Activated T-cell treated with anti-CD3 and anti-CD28 coated beads, Interleukin-2, amount 50 U/mL, for 72 hours (primary cell): ENCODE results near the gene BABAM2. TPM values are rescaled to one million over a fixed set of nuclear protein-coding genes. Genes with fewer than 3 reads are reported as not detected.

Source experiments
- ATAC-seq, 2 donors: fragments of 150-1000 bp; cut with Tn5 transposase; replicated peaks in 1 of 2; 2 replicates each; pipeline ENCODE4 v1.10.0; 2021; ENCODE audit warnings: moderate library complexity in 2 of 2, mild to moderate bottlenecking in 1 of 2
- DNase-seq, 2 donors: peaks; one replicate each; pipeline ENCODE4 v3.0.0; 2021 to 2022; ENCODE audit warnings: mixed read lengths in 1 of 2
- H3K27ac Mint-ChIP-seq: one replicate; pipeline ENCODE4 v1.8.0; 2022; ENCODE audit warnings: mild to moderate bottlenecking, moderate library complexity, mixed read lengths
- H3K27me3 Mint-ChIP-seq: one replicate; pipeline ENCODE4 v1.8.0; 2022; ENCODE audit warnings: low read depth, mixed read lengths
- H3K36me3 Mint-ChIP-seq, 2 donors: one replicate each; pipeline ENCODE4 v1.8.0; 2022; ENCODE audit warnings: mixed read lengths in 2 of 2, mild to moderate bottlenecking in 1 of 2; ENCODE audit not compliant: insufficient read depth in 2 of 2
- H3K4me1 Mint-ChIP-seq: one replicate; pipeline ENCODE4 v1.8.0; 2022; ENCODE audit warnings: low read depth, mixed read lengths
- H3K4me3 Mint-ChIP-seq, 2 donors: one replicate each; pipeline ENCODE4 v1.8.0; 2022; ENCODE audit warnings: mild to moderate bottlenecking in 2 of 2, mixed read lengths in 2 of 2, moderate library complexity in 2 of 2
- H3K9me3 Mint-ChIP-seq, 2 donors: one replicate each; pipeline ENCODE4 v1.8.0; 2022; ENCODE audit warnings: mixed read lengths in 2 of 2
- total RNA-seq, 2 donors: library from RNA; stranded (reverse); gene quantifications; one replicate each; pipeline ENCODE4 v1.2.3, GENCODE V29; 2022

Gene BABAM2
- total RNA-seq, 2 donors from 2014 or later: 96.6 to 97.2 TPM

- Mint-ChIP-seq H3K4me3 (no peak overlapping the region), H3K27ac (no peak overlapping the region), H3K9me3 (no peaks in the 10 kb centered on the region), H3K27me3 (no peaks in the 10 kb centered on the region), H3K36me3 (peaks cover 1 to 3% of the 10 kb centered on the region in 2 donors), H3K4me1 (peaks cover 26% of the 10 kb centered on the region)
- DNase-seq (no peak), ATAC-seq (no peak)
These were observed 52.4 kb downstream of the BABAM2 start for GRCh38 chr2:27942612-27943547.

GRCh38 chr2:27946530-27947060 is 56.1 kb downstream of the BABAM2 start:
- DNase-seq (no peak), ATAC-seq (no peak)
- Mint-ChIP-seq H3K36me3 (peaks cover 3 to 8% of the 10 kb centered on the region in 2 donors), H3K9me3 (no peaks in the 10 kb centered on the region), H3K4me3 (peak overlapping the region; percentile 11 to 58), H3K27ac (peak overlapping the region; percentile 62), H3K4me1 (peaks cover 38% of the 10 kb centered on the region), H3K27me3 (no peaks in the 10 kb centered on the region)

- peaks cover 0 to under 1% of the 10 kb centered on the region in 2 donors for H3K9me3 Mint-ChIP-seq
- H3K27ac Mint-ChIP-seq: no peak overlapping the region
- no peaks in the 10 kb centered on the region for H3K27me3 Mint-ChIP-seq
- peak overlapping the region in 1 of 2 donors; percentile 52 for H3K4me3 Mint-ChIP-seq
- peaks cover 0 to 20% of the 10 kb centered on the region in 2 donors for H3K36me3 Mint-ChIP-seq
- DNase-seq (no peak), ATAC-seq (no peak)
- H3K4me1 Mint-ChIP-seq: peaks cover 66% of the 10 kb centered on the region
These were observed 61.5 kb downstream of the BABAM2 start for GRCh38 chr2:27952070-27952469.

GRCh38 chr2:27953077-27953476 is 62.5 kb downstream of the BABAM2 start:
- Mint-ChIP-seq H3K9me3 (peaks cover 0 to 5% of the 10 kb centered on the region in 2 donors), H3K27ac (peak overlapping the region; percentile 98), H3K4me1 (peaks cover 69% of the 10 kb centered on the region), H3K4me3 (no peak overlapping the region), H3K27me3 (no peaks in the 10 kb centered on the region), H3K36me3 (peaks cover 2 to 21% of the 10 kb centered on the region in 2 donors)
- ATAC-seq (no peak), DNase-seq (no peak)

- peaks cover 0 to 5% of the 10 kb centered on the region in 2 donors for H3K9me3 Mint-ChIP-seq
- ATAC-seq (peak; percentile 44 to 45), DNase-seq (no peak)
- peak overlapping the region; percentile 98 for H3K27ac Mint-ChIP-seq
- H3K27me3 Mint-ChIP-seq: no peaks in the 10 kb centered on the region
- peaks cover 75% of the 10 kb centered on the region for H3K4me1 Mint-ChIP-seq
- peaks cover 2 to 22% of the 10 kb centered on the region in 2 donors for H3K36me3 Mint-ChIP-seq
- peak overlapping the region; percentile 21 to 39 for H3K4me3 Mint-ChIP-seq
These were observed 63.7 kb downstream of the BABAM2 start for GRCh38 chr2:27954221-27954673.

DNA sequence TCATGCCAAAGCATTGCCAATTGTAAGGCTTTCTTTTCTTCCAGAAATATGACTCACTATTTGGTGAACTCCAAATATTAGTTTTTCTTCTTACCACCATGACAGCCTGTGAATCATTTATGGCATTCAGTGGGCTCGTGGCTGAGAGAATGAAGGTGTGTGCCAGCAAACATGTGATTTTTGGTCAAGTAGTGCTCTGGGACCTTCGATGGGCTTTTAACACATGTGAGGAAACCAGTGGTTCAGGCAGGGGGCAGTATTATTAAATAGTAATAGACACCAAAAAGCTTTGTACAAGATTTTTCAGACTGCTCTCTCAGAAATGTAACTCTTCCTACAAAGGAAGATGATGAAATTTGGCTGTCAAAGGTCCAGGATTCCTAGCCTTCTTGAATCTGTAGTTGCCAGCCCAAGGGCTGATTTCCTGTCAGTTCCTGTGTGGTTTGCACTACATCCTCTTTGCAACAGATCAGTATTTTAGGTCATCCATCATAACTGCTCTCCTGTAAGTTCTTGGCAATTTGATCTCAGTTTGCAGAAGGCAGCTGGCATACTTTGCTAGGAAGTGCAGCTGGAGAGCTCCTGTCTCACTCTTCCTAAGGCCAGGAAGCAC is 64.3 kb downstream of the BABAM2 start:
- H3K4me3 Mint-ChIP-seq: peak overlapping the region; percentile 57 to 85
- peaks cover 0 to 5% of the 10 kb centered on the region in 2 donors for H3K9me3 Mint-ChIP-seq

DNA sequence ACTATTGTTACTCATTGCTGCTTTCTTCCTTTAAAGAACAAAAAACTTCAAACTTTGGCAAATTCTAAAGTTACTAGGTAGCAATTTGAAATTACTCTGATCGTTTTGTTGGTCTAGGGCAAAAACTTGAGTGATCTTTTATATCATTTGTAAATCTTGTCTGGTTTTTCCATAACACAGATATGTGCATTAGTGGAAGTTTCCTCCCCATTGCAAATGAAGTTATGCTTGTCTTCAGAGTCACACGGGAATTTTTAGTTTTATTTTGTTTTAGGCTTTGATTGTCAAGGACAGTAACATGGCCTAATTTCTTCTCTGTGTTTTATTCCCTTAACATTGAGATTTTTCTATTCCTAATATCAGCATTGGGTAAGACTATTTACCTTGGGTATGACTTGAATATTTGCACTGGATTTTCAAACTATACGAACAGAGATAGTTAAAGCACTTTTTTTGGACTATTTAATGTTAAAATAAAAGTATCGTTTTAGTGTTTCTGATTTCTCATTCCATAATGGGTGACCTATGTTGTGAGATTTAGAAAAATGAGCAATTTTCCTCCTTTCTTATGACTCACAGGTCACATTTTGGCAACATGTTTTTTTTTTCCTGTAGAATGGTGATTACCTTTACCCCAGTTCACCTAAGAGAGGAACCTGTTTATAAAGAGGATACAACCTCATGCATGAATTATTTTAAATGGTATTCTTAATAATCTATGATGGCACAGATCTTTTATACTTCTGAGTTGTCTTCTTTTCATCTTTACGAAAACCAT is 65.0 kb downstream of the BABAM2 start:
- ATAC-seq (peak; percentile 18 to 32), DNase-seq (no peak)
- Mint-ChIP-seq H3K9me3 (peaks cover 0 to 5% of the 10 kb centered on the region in 2 donors), H3K27me3 (no peaks in the 10 kb centered on the region), H3K4me3 (peak overlapping the region; percentile 57 to 85), H3K27ac (peak overlapping the region; percentile 98), H3K4me1 (peaks cover 83% of the 10 kb centered on the region), H3K36me3 (peaks cover 2 to 20% of the 10 kb centered on the region in 2 donors)

More for the DNA sequence above, 64.3 kb downstream of the BABAM2 start:
- peaks cover 80% of the 10 kb centered on the region for H3K4me1 Mint-ChIP-seq
- DNase-seq (peak; percentile 70 to 74), ATAC-seq (peak; percentile 82 to 84)
- peaks cover 2 to 20% of the 10 kb centered on the region in 2 donors for H3K36me3 Mint-ChIP-seq
- H3K27me3 Mint-ChIP-seq: no peaks in the 10 kb centered on the region
- H3K27ac Mint-ChIP-seq: peak overlapping the region; percentile 98

DNA sequence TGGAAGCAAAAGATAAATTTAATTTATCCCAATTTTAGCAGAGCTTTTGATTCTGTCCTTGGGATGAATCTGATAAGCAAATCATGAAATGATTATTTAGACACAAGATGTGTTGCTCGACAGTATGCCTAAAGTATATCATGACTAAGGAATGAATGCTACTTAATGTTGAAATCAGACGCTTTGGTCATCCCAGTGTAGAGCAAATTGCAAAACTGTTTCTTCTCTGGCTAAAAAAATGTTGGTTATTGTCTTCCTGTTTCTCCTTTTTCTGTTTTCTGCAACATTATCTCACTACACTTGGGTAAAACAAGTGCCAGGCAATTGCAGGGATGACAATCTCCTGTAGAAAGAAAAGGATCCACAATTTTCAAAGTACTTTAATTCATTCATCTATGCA is 66.4 kb downstream of the BABAM2 start:
- H3K27me3 Mint-ChIP-seq: no peaks in the 10 kb centered on the region
- H3K4me3 Mint-ChIP-seq: peak overlapping the region in 1 of 2 donors; percentile 43
- H3K36me3 Mint-ChIP-seq: peaks cover 2 to 13% of the 10 kb centered on the region in 2 donors
- DNase-seq: no peak
- peaks cover 85% of the 10 kb centered on the region for H3K4me1 Mint-ChIP-seq
- peaks cover 0 to 5% of the 10 kb centered on the region in 2 donors for H3K9me3 Mint-ChIP-seq
- no peak for ATAC-seq
- H3K27ac Mint-ChIP-seq: peak overlapping the region; percentile 98

DNA sequence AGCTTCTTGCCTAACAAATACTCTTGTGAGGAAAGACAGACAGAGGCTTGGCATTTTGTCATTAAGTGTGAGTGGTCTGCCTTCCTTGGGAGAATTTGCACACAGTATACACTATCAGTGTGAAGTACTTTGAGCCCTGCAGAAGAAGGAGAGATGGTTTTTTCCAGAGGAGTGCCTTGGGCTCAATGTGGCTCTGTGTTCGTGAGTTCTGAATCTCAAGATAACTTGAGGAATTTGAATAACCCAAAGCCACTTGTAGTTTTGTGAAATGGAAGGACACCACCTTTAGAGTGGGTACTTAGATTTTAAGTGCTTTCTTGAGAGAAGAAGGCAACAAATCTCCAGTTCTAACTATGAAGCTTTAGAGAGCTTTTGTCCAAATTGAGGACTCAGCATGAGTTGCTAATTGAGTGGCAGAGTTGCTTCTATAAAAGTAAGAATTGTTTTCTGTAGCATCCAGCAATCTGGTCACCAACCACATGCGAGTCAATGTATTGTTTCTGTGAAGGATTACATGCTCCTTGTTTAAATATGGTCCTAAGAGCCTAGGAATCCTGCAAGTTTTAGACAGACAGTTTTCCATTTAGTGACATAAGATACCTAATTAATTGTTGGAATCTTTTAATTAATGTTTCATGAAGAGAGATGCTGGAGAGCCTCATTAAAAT is 68.3 kb downstream of the BABAM2 start:
- peaks cover 88% of the 10 kb centered on the region for H3K4me1 Mint-ChIP-seq
- no peaks in the 10 kb centered on the region for H3K27me3 Mint-ChIP-seq
- H3K27ac Mint-ChIP-seq: peak overlapping the region; percentile 97
- peak in 1 of 2 donors; percentile 15 for DNase-seq
- peaks cover 0 to 6% of the 10 kb centered on the region in 2 donors for H3K9me3 Mint-ChIP-seq
- ATAC-seq: no peak
- peaks cover 4 to 7% of the 10 kb centered on the region in 2 donors for H3K36me3 Mint-ChIP-seq
- peak overlapping the region; percentile 52 to 83 for H3K4me3 Mint-ChIP-seq

- Mint-ChIP-seq H3K27me3 (no peaks in the 10 kb centered on the region), H3K4me3 (peak overlapping the region; percentile 25 to 83), H3K4me1 (peaks cover 85% of the 10 kb centered on the region), H3K36me3 (peaks cover 8% of the 10 kb centered on the region in 2 donors), H3K9me3 (peaks cover 0 to 11% of the 10 kb centered on the region in 2 donors), H3K27ac (peak overlapping the region; percentile 97)
- no peak for DNase-seq
- ATAC-seq: no peak
These were observed 69.0 kb downstream of the BABAM2 start for GRCh38 chr2:27959496-27959895.

DNA sequence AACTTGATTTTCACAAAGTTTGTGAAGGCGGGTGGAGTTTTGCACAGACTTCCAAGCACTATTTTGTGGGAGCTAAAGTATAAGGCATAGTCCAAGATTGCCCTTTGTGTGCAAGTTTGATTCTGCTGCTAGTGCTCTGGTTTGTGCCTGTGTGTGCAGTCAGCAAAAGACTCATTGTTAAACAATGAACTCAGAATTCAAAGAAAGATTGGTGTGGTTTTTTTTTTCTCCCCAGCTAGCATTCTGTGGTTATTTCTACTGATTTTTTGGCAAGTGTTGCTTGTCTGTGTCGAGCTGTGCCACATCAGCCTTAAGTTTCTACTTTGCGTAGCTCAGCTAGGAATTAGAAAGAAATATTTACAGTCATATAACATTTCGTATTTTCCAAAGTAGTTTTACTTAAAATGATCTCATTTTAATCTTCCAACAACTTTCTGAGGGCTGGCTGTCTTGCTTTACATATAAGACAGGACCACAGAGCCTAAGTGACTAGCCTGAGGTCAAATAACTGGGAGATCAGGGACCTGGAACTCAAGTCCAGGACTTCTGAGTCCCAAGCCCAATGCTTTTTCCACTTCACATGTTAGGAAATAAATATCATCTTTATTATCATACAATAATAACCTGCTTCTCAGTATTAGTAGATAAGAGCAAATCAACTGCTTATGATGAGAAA is 69.8 kb downstream of the BABAM2 start:
- peaks cover 8 to 9% of the 10 kb centered on the region in 2 donors for H3K36me3 Mint-ChIP-seq
- peaks cover 85% of the 10 kb centered on the region for H3K4me1 Mint-ChIP-seq
- peak in 1 of 2 donors; percentile 30 for DNase-seq
- no peaks in the 10 kb centered on the region for H3K27me3 Mint-ChIP-seq
- peak overlapping the region; percentile 97 for H3K27ac Mint-ChIP-seq
- peak; percentile 80 to 82 for ATAC-seq
- H3K9me3 Mint-ChIP-seq: peaks cover 0 to 11% of the 10 kb centered on the region in 2 donors
- H3K4me3 Mint-ChIP-seq: peak overlapping the region; percentile 25 to 83
